NCI-H2171 treated with DMSO at 0.1 percent for 48 hours (cell line): ENCODE data around the gene CRYBG1.

Source experiments
- DNase-seq: peaks from one replicate; lab custom pipeline; 2025; lab: John Stamatoyannopoulos, UW

The CRYBG1 gene, protein sequence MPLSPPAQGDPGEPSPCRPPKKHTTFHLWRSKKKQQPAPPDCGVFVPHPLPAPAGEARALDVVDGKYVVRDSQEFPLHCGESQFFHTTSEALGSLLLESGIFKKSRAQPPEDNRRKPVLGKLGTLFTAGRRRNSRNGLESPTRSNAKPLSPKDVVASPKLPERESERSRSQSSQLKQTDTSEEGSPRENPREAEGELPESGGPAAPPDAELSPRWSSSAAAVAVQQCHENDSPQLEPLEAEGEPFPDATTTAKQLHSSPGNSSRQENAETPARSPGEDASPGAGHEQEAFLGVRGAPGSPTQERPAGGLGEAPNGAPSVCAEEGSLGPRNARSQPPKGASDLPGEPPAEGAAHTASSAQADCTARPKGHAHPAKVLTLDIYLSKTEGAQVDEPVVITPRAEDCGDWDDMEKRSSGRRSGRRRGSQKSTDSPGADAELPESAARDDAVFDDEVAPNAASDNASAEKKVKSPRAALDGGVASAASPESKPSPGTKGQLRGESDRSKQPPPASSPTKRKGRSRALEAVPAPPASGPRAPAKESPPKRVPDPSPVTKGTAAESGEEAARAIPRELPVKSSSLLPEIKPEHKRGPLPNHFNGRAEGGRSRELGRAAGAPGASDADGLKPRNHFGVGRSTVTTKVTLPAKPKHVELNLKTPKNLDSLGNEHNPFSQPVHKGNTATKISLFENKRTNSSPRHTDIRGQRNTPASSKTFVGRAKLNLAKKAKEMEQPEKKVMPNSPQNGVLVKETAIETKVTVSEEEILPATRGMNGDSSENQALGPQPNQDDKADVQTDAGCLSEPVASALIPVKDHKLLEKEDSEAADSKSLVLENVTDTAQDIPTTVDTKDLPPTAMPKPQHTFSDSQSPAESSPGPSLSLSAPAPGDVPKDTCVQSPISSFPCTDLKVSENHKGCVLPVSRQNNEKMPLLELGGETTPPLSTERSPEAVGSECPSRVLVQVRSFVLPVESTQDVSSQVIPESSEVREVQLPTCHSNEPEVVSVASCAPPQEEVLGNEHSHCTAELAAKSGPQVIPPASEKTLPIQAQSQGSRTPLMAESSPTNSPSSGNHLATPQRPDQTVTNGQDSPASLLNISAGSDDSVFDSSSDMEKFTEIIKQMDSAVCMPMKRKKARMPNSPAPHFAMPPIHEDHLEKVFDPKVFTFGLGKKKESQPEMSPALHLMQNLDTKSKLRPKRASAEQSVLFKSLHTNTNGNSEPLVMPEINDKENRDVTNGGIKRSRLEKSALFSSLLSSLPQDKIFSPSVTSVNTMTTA (N-terminal part only)

DNA sequence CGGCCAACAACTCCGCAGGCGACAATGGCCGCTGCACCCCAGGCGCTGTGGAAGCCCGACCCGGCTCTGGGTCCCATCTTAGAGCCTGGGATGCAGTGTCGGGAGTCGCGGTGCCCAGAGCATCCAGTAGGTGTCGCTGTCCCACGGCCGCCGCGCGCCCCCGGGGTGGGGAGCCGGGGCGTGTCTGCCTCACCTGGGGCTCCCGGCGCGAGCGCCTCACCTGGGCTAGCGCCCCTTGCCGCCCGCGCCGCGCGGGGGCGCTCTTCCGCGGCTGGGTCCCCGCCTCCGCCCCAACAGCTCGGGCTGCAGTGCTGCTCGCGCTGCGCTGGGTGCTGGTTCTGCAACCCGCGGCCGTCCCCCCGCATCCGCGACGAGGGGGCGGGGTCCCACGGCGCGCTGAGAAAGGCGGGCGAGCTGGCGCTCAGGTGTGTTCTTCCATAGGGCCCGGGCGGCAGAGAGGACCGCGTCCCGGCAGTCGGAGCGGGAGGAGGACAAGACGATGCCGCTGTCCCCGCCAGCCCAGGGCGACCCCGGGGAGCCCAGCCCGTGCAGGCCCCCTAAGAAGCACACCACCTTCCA lies at the start of gene CRYBG1:
CRYBG1 (plus strand) TSS at position 308 of the 579 bp plus-strand sequence; CDS start at position 500, 192 bp downstream.
- DNase-seq = peak; percentile 82

DNA sequence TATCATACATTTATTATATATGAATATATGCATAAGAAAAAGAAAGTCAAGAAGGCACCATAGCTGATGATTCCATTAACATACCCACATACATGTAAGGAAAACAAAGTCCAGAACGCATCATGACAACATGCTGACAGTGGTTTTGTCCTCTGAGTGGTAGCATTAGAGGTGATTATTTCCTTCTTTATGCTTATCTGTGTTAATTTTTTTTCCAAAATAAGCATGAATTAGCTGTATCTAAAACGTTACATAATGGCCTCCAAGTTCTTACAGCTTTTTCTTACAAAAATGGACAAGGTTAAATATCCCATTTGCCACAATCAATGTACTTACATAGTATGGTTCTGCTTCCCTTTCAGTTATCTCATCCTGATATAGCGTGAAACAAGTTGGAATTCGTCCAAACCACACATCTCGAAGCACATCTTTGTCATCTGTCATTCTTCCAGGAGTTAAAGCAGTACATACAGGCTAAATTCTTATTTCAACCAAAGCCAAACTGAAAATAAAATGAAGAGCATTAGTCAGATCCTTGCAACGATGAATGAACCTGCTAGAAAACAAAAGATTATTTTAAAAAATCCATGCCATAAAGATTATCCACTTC lies 44.6 kb upstream of the CRYBG1 start:
- peak; percentile 58 for DNase-seq

DNA sequence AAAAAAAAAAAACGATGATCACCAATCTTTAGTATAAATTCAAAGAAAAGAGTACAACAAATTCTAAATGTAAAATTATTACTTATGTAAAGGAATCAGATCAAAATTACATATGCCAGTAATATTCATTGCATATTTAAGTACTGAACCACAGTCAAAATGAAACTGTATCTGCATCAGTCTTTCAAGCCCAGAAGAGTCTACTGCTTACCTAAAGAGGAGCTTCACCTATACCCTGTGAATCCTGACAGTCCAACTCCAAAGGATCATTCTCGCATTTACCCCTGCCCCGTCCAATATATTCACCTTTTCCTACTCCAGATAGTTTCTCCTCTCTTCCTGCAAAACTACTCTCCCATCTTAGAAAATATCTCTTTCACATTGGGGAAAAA lies 44.1 kb upstream of the CRYBG1 start:
- DNase-seq = peak; percentile 41

DNA sequence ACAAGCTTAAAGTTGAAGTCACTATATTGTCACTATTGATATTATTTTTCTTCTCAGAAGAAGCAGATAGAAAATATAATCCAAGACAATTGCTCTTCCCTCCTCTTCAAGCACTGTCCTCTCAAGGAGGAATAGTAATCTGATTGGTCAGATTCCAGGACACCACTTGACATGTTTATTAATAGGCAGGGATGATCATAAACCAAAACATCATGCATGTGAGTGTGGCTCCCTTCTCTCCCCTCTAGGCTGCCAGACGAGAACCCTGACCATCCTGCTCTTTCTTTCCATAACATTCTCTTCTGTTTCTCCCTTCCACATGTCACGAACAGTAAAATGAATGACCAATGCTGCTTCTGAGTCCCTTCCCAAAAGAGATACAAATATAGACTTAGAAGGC lies 42.5 kb upstream of the CRYBG1 start:
- no peak for DNase-seq

DNA sequence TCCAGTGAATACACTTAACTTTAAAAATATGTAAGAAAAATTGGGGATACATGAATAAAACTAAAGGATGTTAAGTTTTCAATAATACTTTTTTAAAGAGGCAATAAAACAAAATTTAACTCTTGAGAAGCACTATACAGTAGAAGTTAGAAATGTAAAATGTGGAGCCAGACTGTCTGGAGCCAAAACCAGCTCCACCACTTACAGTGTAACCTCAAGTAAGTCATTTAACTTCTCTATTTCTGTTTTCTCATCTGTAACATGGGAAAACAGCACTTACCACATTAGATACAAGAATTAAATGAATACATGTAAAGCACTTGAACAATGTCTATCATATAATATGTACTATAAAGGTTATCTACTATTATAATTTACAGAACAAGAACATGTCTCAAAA lies 41.7 kb upstream of the CRYBG1 start:
- no peak for DNase-seq

DNA sequence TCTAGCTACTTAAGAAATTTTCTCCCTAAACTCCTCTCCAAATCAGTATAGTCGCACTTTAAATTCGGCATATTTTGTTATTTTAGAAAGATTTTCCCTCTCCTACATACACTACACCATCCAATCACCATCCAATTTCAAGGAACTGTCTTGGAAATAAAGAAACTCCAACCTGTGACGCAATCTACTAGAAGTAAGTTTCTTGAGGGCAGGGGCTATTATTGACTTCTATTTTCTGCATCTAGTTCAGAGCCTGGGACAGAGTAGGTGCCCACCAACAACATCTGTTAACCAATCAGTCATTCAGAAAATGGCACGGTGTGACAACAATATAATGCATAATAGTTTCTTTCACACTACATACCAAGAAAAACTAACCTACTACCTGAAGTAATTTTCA lies 38.6 kb upstream of the CRYBG1 start:
- DNase-seq = no peak

DNA sequence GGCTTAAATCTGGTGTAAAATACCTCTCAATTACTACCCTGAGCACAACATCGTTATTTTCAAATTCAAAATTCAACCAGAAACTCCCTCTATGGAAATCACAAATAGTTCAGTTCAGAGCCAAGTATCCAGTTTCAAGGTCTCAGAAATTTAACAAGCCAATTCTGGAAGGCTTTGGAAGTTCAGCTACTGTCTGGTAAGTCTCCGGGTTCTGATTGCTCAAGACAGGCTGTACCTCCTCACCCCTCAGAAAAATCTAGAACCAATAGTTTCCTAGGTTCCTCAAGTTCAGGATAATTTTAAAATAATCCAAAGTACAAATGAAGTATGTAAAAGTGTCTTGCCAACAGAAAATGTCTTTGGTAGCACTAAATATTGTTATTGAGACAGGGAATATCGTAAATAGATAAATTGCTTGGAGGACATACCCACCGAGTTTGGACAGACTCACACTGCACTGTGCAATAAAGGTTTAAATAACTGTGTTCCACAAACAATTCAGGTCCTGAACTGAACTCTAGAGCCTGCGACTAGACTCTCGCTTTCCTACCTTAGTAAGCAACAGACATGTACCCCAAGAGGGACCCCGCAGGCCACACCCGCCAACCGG lies 35.7 kb upstream of the CRYBG1 start:
- peak; percentile 28 for DNase-seq

DNA sequence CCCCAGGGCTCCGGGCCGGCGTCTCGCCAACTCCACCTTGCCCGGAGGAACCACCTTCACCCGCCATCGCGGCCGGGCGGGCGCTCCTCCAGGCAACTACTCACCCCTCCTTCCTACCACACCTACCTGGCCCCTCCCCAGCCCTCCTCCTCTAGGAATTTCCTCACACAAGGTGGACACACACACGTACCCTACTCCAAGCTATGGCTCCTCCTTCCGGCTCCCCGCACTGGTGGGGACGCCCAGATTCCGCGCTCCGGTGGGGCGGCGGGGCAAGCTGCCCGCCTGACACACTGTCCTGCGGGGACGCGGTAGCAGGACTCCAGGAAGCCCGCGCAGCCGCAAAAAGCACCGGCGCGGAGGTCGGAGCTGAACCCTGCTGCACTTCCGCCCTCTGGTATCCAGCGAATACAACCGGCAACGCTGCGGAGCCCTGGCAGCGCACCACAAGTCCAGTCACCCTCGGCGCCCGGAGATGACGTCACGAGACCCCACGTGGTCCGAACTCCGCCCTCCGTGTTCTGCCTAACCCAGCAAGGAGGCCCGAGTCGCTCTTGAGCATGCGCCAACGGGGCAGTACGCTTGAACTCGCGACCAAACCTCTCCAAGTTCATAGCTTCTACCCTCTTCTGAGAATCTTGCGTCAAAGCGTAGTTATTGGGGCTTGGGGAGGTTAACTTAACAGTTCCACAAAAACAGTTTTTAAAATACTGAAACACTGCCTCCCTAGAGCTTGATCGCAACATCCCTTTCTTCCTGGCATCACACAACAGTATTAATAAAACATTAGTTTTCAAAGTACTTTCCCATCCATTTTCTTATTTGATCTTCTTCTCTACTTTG lies 35.0 kb upstream of the CRYBG1 start, which contains the start of gene ATG5:
ATG5 (minus strand) TSS at position 425 of the 843 bp plus-strand sequence. CDS start 9,552 bp downstream, outside the sequence.
- peak; percentile 99 for DNase-seq

DNA sequence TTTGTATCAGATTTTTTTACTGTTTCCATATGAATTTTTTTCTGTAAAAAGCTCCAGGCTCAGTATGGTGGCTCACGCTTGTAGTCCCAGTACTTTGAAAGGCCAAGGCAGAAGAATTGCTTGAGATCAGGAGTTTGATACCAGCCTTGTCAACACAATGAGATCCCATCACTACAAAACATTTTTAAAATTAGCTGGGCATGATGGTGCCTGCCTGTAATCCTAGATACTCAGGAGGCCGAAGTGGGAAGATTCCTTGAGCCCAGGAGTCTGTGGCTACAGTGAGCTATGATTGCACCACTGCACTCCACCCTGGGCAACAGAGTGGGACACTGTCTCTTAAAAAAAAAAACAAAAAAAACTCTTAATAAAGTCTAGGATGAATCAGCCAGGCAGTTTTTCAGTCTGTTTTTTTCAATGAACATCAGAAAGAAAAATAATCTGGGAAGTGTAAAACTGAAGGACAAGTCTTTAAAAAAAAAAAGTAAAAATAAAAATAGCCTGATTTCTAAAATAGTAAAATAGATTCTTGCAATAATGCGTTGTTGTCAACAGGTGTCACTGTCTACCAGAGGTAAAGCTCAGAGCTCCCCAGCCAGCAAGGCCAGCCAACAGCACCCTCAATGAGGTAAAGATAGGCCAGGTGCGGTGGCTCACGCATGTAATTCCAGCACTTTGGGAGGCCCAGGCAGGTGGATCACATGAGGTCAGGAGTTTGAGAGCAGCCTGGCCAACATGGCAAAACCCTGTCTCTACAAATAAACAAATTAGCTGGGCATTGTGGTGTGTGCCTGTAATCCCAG lies 25.7 kb upstream of the CRYBG1 start:
- DNase-seq = peak; percentile 67

DNA sequence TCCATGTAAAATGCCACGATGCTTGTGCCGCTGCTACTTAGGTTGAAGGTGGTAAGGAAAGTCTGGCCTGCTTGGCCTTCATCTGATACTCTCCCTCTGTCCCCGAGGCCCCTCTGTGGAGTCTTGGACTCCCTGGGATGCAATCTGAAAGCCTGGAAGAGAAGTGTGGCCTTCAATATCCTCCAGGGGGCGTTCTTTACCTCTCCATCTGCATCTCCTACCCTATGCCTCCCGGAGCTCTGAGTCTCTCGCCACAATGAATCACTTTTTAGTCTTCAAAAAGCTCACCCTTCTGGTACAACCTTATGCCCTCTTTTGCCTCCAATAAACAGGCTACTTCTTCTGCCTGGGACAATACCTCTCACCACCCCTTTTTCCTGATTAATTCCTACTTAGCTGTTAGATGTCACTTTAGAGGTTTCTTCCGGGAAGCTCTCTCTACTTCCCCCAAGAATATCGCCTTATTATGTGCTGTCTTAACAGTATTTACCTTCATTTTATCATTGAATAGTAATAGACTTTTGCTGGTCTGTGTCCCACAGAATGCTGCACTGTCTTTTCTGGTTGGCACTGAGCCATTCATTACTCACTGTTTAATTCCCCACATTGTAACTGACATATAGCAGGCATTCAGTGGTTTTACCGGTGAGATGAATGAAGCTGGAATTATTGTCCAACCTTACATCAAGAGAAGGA lies 21.0 kb upstream of the CRYBG1 start:
- peak; percentile 73 for DNase-seq

DNA sequence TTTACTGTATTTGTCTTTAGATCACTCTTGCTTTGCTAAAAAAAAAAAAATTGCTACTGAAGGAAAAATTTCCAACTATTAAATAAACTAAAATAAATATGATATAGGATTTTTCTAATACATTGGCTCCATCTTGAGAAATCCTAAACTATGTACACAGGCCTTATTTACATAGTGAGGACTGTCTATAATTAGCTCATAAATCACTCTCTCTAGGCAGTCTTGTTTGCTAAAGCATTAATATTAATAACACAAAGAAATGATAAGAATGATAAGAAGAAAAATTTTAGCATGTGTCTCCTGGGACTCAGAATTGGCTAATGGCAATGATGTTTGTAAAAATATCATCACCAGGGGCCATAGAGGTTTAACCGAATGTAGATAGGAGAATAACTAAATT lies 13.3 kb upstream of the CRYBG1 start:
- no peak for DNase-seq

DNA sequence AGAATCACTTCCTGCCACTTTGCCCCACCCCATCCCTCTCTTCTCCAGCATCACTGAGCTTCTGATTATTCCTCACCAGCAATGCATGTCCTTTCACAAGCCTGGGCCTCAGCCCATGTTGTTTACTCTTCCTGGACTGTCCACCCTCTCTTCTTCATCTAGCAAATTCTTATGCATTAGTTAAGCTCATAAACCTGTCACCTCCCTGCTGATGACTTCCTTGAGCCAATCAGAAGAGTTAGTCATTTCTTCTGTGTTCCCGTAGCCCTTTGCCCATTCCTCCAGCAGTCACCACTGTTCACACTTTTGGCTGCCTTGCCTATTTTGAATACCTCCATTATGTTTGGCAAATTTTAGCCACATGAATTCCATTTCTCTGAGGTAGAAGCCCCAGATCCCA lies 4.1 kb upstream of the CRYBG1 start:
- no peak for DNase-seq

DNA sequence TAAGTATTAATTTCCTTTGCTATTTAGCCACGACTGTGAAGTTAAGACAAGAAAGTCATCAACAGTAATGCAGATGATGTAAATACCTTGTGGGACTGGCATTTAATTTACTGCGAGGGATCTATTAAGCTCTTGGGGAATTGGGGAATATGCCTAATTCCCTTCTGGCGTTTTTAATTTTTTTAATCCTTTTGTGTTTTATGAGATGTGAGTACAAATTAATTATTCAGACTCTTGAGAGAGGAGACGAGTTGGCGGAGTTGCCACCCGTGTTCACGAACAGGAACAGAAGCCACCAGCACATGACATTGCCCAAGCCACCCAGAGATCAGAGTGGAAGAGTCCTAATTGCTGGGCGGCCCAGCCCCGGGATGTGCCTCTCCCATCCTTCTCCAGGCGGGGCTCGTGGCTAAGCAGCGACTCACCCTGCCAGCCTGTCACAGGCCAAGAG lies 533 bp upstream of the CRYBG1 start:
- no peak for DNase-seq

DNA sequence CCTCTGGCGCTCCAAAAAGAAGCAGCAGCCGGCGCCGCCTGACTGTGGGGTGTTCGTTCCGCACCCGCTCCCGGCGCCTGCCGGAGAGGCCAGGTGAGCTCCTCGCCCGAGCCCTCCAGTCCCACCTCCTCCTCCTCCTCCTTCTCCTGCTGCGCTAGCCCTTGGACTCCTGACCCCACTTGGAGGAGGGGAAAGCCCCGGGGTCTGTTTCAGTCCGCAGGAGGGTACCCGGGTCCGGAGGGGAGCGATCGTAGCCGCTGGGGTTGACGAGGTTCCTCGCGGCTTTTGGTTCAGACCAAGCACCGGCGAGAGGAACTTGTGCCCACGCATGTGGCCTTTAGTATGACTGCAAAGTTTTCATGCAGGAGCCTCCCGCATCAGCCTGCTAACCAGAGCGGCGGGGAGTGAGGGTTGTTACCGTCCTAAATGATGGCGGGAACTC lies 493 bp downstream of the CRYBG1 start:
- no peak for DNase-seq

DNA sequence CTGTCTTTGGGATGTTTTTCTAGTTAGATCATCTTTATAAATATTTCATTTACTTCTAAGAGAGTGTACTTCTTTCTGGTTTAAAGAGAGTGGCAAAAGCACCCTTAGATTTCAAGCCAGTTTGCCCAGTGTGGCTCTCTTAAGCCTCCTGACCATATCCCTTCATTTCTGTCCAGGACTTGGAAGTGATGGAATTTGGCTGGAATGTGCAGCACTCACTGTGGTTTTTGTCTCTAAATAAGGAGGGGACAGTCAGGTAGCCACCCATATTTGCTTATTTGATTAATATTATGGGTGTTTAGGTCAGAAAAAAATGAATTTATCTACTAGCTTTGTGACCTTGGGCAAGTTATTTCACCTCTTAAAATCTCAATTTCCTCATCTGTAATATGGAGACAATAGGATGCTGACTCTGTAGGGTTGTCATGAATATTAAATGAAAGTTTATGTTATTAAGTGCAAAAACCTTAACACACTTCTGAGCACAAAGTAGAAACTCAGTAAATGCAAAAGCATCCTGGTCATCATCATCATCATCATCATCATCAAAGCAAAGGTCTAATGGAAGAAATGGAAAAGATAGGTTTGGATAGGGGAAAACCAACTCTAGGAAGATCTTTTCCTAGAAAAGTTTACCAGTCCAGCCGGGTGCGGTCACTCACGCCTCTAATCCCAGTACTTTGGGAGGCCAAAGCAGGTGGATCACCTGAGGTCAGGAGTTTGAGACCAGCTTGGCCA lies 3.1 kb downstream of the CRYBG1 start:
- DNase-seq = no peak

DNA sequence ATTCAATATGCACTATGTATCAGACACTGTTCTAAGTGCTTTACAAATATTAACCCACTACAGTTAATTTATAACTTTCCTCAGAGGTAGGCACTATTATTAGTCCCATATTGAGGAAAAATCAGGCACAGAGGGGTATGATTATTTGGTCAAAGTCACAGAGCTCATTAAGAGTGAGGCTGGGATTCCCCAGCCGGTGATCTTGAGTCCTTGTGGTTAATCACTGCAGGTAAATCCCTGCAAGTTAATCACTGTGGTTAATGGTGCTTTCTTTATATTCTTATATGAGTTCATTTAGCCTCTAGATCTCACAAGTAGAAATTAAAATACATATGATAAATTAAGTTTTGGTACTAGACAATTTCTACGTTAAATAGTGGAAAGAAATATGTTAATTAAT lies 9.2 kb downstream of the CRYBG1 start:
- no peak for DNase-seq

DNA sequence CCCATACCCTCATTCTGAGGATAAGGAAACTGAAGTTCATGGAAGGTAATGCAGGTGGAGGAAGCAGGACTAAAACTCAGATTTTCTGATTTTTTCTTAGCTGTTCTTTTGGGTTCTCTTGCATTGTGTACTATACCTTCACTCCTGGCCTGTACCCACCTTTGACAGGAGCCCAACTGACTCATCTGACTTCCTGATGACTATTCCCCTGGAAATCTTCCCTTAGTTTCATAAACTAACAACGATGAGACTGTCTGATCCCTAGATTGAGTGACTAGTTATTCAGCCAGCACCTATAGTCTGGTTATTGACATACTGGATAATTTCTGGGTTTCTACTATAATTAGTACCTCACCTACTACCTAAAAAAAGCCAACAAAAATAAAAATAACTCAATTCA lies 10.1 kb downstream of the CRYBG1 start:
- DNase-seq = no peak
